Measurements from ENCODE around the gene NDUFAF7.

DNA sequence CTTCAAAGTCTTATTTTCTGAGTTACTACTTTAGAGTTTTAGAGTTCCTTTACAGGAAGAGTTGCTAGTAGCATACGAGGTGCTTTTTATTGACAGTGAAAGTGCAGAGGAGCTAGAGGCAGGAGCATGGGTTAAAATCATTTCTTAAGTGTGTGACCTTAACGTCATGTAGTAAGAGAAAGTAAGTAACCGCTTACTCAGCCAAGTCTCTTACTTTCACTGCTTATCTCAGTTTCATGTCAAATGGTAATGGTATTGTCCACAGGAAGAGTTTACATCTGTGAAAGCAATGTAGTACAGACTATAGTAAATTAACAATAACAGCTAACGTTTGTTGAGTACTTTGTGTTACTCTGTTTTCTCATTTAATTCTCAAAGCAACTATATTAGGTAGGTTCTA is 12.6 kb downstream of the NDUFAF7 start:
- TF ChIP-seq, protein P1, sequence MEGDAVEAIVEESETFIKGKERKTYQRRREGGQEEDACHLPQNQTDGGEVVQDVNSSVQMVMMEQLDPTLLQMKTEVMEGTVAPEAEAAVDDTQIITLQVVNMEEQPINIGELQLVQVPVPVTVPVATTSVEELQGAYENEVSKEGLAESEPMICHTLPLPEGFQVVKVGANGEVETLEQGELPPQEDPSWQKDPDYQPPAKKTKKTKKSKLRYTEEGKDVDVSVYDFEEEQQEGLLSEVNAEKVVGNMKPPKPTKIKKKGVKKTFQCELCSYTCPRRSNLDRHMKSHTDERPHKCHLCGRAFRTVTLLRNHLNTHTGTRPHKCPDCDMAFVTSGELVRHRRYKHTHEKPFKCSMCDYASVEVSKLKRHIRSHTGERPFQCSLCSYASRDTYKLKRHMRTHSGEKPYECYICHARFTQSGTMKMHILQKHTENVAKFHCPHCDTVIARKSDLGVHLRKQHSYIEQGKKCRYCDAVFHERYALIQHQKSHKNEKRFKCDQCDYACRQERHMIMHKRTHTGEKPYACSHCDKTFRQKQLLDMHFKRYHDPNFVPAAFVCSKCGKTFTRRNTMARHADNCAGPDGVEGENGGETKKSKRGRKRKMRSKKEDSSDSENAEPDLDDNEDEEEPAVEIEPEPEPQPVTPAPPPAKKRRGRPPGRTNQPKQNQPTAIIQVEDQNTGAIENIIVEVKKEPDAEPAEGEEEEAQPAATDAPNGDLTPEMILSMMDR (conservative IDR thresholded peaks at IDR 0.05; ENCODE audit: low read length) = no peak
- TF ChIP-seq EZH2phosphoT487 (IDR thresholded peaks at IDR 0.05; ENCODE audit: borderline replicate concordance) = no peak
